Stimulated activated CD4-positive, alpha-beta T cell treated with anti-CD3 and anti-CD28 coated beads, Interleukin-15, amount 100 ng/mL, for 24 hours (primary cell): ENCODE measurements around the gene TRAIP.
A peak's percentile ranks its signal among the peaks of the same experiment; 100 is the strongest.
"Not testable (repeated sequence)": the region's sequence is repeated elsewhere in the genome, so short reads cannot be mapped to it uniquely, and the experiment has no call there.

Experiments
- DNase-seq: peaks from one replicate; pipeline ENCODE4 v3.0.0-alpha.2; 2020

Gene TRAIP

GRCh38 chr3:49790626-49791411, 65.5 kb downstream of the TRAIP start:
- DNase-seq = no peak

DNA sequence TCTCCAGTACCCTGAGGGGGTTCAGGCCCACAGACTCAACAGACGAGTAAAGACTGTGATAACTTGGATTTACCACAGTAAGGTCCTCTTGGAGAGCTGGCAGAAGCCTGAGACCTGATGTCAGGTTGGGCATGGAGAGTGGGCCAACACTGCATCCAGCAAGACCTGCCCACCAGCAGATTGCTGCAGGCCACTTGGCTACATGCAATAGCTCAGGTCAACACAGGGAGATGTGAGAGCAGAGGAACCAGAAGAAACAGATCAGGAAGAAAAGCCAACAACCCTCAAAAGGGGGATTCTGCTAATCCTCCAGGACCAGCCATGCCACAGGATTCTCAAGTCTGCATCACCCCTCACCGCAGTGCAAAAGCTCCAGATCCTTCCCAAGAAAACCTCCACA, 68.3 kb downstream of the TRAIP start:
- DNase-seq = no peak

- no peak for DNase-seq
These were observed 68.8 kb downstream of the TRAIP start for GRCh38 chr3:49787536-49787935.

DNA sequence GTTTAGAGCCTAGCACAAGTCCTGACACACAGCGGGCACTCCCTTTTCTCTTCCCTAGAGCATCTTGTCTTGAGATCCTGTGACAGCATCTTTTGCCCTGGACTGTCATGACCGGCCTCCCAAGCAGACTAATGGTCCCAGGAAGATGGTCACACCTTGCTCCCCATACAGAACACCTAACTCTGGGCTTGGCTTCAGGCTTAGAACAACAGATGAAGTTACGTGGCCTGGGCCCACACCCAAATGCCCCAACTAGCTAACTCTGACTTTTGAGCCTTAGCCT, 69.2 kb downstream of the TRAIP start:
- DNase-seq = no peak

- DNase-seq = peak; percentile 100
These were observed 69.8 kb downstream of the TRAIP start, which contains the start of gene IP6K1 for GRCh38 chr3:49786357-49787181. TSS of gene IP6K1 (minus strand) at chr3:49786542. CDS start at chr3:49748040, 38,502 bp downstream.

DNA sequence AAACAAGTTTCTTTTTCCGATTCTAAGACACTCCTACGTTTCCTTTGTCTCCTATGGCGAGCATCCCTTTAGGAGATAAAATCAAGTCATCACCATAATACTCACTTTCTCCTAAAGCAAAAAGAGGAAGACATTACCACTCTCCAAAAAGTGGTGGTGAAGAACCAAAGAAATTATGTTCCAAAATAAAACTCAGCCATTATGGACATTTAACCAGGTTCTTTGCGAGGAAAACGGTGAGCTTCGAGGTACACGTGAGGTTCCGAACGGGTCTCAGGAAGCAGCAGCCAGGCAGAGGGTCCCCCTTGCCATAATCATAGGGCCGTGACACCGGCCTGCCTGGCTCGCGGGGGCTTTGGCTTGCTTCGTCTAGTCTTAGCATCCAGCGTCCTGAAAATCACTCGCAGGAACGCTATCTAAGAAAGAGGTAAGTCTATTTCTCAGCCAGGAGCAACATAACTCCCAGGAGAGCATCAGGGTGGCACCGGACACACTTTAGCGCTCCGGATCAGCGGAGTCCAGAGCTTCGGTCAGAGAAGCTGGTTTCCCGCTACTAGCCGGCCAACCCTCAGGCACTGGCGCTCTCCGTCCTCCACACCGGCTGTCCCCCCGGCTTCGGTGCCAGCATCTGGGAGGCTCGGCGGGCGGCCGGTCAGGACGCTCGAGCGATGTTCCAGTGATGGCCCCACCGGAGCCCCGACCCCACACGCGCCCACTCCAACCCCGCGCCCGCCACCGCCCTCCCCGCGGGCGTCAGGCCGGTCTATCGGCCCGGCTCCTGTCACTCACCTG, 70.6 kb downstream of the TRAIP start:
- DNase-seq = peak; percentile 37

DNA sequence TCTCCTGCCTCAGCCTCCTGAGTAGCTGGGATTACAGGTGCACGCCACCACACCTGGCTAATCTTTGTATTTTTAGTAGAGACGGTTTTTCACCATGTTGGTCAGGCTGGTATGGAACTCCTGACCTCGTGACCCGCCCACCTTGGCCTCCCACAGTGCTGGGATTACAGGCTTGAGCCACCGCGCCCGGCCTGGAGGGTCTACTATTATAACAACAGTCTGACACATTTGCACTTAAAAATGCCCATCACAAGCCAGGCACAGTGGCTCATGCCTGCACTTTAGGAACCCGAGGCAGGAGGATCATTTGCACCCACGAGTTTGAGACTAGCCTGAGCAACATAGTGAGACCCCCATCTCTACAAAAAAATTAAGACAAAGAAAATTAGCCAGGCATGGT, 74.1 kb downstream of the TRAIP start:
- DNase-seq = not testable (repeated sequence)

DNA sequence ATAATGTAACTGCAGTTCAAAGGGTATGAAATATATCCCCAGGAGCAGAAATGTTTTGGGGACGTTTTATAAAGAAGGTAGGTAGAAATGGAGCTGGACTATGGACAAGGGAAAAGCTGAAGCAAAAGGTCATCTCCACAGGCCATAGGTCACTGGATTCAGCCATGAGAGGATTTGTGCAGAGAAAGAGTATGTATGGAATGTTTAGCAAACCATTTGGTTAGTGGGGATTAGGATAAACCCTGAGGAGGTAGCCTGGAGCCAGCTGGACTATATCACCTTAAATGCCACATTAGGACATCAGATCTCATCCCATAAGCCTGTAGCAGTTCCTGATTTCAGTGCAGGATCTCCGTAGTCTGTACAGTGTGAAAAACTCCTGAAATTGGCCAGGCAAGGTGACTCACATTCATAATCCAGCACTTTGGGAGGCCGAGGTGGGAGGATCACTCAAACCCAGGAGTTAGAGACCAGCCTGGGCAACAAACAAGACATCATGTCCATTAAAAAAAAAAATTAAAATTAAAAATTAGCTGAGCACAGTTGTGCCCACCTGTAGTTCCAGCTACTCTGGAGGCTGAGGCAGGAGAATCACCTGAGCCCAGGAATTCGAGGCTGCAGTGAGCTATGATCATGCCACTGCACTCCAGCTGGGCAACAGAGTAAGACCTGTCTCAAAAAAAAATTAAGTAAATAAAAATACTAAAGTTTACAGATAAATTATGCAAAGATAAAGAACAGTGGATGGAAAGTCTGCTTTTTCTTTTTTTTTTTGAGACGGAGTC, 74.8 kb downstream of the TRAIP start:
- no peak for DNase-seq

- DNase-seq = not testable (repeated sequence)
These were observed 75.4 kb downstream of the TRAIP start for GRCh38 chr3:49780975-49781365.

DNA sequence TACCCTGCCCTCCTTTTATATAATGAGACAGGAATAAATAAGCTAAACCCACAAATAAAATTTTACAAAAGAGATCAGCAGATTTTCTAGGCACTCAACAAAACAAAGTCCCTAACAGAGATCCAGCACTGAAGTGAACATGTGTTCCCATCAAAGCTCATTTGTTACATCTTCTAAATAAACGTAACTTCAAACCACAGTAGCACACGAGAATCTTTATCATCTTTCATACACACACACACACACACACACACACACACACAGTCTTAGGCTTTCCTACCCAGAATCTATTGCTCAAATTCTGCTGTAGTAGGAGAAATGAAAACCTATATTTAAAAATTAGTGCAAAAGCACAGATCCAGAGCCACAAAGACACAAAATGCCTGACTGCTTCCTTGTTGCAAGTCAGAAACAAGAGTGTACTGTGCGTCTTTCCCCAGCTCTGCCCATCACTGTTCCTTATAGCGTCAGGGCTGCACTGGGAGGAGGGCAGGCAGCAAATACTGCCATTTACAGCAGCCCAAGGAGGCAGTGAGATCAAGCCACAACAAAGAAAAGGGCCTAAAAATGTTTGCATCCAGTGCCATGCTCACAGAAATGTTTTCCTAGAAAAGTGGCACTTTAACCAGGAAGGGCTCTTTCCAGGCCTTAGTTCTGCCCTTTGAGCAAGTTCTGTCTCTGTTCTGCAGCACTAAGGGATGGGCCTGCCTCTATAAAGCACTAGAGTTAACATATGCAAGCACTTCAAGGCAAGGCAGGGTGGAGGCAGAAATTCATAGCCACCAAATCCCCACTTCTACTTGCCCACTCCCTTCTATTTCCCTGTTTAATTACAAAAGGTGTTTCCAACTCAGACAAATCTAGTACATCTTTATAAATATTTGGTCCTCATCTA, 76.0 kb downstream of the TRAIP start:
- DNase-seq = no peak

GRCh38 chr3:49779358-49780079, 76.8 kb downstream of the TRAIP start:
- DNase-seq = no peak
